Measurements from ENCODE around the gene TWF2. TPM values are rescaled to one million over a fixed set of nuclear protein-coding genes. Genes with fewer than 3 reads are reported as not detected.

Gene TWF2
- 0.17 and 3.3 TPM in 2 replicates for polyA plus RNA-seq

DNA sequence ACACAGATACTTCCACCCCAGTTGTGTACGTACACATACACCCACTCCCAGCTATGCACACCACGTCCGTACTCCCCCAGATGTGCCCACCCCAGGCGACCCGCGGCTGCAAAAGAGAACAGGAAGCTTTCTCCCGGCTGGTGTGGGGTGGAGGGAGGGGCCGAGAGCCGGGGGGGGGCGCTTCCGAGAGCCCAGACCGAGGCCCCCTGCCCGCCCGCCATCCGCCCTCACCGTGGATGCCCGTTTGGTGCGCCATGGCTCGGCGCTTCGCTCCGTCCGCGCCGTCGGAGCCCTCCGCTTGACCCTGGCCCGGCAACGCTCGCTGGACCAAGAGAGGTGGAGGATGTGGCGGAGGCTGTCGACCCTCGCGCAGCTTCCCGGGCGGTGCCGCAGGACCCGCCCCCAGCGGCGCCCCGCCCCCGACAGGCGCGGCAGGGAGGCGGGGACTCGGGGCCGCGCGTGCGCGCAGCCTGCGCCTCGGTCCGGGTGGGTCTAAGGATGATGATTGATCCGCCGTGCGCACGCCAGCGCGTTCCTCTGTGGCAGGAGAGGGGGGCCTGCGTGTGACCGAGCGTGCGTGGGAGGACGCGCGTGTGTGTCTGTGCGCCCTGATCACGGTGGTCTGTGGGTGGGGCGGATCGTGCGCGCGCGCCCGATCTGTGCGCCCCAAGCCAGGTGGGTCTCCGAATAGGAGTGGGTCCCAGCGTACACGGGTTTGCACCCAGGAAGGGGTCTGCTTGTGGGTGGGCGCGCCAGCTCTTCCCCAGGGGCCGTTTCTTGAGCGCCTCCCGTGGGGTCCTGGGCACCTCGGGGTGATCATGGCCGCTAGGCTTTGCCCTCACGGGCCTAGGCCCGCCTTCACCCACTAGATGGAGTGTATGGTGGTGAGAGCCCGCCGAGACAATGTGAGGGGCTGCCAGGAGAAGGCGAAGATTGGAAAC, at the start of gene TWF2:
Gene TWF2, minus strand, starts transcription at position 398 of the 941 bp plus-strand sequence. Its CDS starts 142 bp downstream, at position 256.

GRCh38 chr3:52278510-52279069, 39.6 kb upstream of the TWF2 start, which contains the start of gene WDR82:
Gene WDR82 (minus strand): TSS chr3:52278649. CDS start chr3:52278361, 288 bp downstream.

GRCh38 chr3:52245322-52246263, 6.6 kb upstream of the TWF2 start, which contains the start of gene PPM1M:
Gene PPM1M (plus strand): TSS chr3:52245759. CDS start chr3:52245825, 66 bp downstream.

DNA sequence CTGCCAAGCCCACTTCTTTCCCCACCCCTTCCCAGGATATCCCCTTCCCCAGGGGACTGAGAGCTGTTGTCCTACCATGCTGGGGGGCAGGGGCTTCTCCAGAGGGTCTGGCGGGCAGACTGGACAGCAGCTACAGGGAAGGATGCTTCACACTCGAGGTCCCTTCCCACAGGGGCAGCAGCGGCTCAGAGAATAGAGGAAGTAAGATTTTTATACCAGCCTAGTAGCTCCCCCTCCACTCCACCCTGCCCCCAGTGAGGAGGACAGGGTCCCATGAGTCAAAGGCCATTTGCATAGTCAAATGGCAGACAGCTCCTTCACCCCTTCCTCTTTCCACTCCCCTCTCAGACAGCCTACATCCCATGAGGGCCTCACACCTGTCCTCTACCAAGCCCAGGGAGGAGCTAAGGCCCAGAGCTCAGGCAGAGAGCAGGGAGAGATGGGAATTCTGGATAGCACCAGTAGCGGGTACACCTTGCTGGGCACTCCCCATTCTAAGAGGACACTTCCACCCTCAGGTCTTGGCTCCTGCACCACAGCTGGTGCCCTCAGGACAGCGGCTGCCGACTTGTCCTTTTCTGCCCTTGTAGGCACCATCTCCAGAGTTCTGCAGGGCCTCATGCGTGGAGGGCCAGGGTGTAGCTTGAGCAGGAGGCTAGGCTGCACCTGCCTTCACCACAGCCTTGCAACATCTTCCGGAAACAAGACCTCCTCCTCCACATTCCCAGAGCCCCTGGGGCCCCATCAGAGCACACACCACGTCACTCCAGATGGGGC, 13.3 kb downstream of the TWF2 start, which contains the start of gene TLR9:
Gene TLR9, minus strand, starts transcription at position 194 of the 777 bp plus-strand sequence. Its CDS starts 116 bp downstream, at position 78.

GRCh38 chr3:52197842-52198625, 40.9 kb downstream of the TWF2 start, which contains the start of gene ALAS1:
Gene ALAS1 (plus strand): TSS chr3:52198160. CDS start chr3:52199242, 1,082 bp downstream.

Other genes starting within 250 kb of the TWF2 start
- 878 and 896 TPM in 2 replicates for gene RPL29, start 243.3 kb downstream of the TWF2 start, polyA plus RNA-seq
- 0.25 and 1.0 TPM in 2 replicates for gene DUSP7, start 182.6 kb downstream of the TWF2 start, polyA plus RNA-seq
- gene POC1A, start 84.7 kb downstream of the TWF2 start, polyA plus RNA-seq, result 0.13 and 0.34 TPM in 2 replicates
- gene ALAS1, start 41.0 kb downstream of the TWF2 start, polyA plus RNA-seq, result 54.1 and 54.5 TPM in 2 replicates
- gene TLR9, start 13.5 kb downstream of the TWF2 start, polyA plus RNA-seq, result not detected in 2 replicates
- 0.32 and 1.1 TPM in 2 replicates for gene PPM1M, start 6.6 kb upstream of the TWF2 start, polyA plus RNA-seq
- 13.3 and 13.4 TPM in 2 replicates for gene WDR82, start 39.5 kb upstream of the TWF2 start, polyA plus RNA-seq
- 0.42 TPM in 1 of 2 replicates, not detected in the other for gene GLYCTK, start 48.7 kb upstream of the TWF2 start, polyA plus RNA-seq
- gene DNAH1, start 77.2 kb upstream of the TWF2 start, polyA plus RNA-seq, result 0.15 and 0.28 TPM in 2 replicates
- gene BAP1, start 170.8 kb upstream of the TWF2 start, polyA plus RNA-seq, result 5.6 and 6.3 TPM in 2 replicates
- gene PHF7, start 171.5 kb upstream of the TWF2 start, polyA plus RNA-seq, result 1.5 TPM in 1 of 2 replicates, not detected in the other
- gene SEMA3G, start 205.9 kb upstream of the TWF2 start, polyA plus RNA-seq, result 0.20 TPM in 1 of 2 replicates, not detected in the other
- gene TNNC1, start 214.9 kb upstream of the TWF2 start, polyA plus RNA-seq, result 0.71 TPM in 1 of 2 replicates, not detected in the other
- gene NISCH, start 216.4 kb upstream of the TWF2 start, polyA plus RNA-seq, result 5.5 and 9.7 TPM in 2 replicates